GM19043 (cell line): ENCODE measurements around the gene PRKAG2.
"Not testable (repeated sequence)": the region's sequence is repeated elsewhere in the genome, so short reads cannot be mapped to it uniquely, and the experiment has no call there.

Experiments
- ATAC-seq: cut with Tn5 transposase; IDR thresholded peaks from one replicate; pipeline ENCODE4 v1.9.1; 2021; ENCODE audit warnings: low read depth; ENCODE audit not compliant: unreplicated experiment

The PRKAG2 gene

GRCh38 chr7:151756076-151756731 is 120.7 kb downstream of the PRKAG2 start:
- ATAC-seq = no peak

DNA sequence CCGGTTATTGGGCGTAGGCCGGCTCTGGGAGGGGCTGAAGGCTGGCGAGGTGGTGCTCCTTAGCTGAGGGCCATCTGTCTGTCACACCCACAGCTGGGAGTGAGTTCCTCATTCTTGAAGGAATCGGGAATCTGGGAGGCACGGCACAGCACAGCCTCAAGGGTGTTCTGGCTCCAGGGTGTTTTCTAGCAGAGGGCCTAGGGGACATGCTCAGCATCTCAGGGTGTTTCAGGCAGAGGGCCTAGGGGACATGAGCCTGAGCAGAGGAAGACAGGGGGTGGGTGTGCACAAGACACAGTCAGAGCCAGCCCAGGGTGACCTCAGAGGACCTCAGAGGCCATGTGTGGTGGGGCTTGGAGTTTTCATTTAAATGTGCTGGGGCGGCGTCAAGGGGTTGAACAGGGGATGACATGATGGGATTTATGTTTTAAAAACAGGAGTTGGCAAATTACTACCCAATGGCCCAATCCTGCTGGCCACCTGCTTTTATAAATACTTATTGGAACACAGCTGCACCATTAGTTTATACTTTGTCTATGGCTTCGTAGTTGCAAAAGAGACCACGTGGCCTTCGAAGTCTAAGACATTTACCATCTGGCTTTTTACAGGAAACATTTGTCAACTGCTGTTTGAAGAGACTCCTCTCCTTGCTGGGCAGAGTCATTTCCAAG is 121.6 kb downstream of the PRKAG2 start:
- no peak for ATAC-seq

DNA sequence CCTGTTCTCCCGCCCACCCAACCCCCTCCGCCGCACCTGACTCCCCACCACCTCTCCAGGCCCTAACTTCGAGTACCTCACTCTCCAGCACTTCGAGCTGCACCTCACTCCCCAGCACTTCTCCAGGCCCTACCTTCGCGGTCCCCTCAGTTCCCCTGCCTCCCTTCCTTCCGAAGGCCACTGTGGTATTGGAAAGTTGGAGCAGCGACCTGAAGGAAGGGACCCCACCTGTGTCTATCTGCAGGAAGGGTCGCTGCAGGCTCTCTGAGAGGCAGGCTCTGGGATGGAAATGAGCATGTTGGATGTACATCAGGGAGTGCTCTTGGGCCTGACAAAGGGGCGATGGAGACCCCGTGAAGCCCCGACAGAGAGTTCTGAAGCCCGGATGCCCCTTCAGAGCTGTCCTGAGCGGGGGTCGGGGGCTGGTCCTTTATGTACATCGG is 122.2 kb downstream of the PRKAG2 start:
- ATAC-seq = no peak

- ATAC-seq = no peak
Observed at GRCh38 chr7:151754142-151754590, 122.7 kb downstream of the PRKAG2 start.

- no peak for ATAC-seq
Observed at GRCh38 chr7:151752816-151753595, 123.9 kb downstream of the PRKAG2 start.

DNA sequence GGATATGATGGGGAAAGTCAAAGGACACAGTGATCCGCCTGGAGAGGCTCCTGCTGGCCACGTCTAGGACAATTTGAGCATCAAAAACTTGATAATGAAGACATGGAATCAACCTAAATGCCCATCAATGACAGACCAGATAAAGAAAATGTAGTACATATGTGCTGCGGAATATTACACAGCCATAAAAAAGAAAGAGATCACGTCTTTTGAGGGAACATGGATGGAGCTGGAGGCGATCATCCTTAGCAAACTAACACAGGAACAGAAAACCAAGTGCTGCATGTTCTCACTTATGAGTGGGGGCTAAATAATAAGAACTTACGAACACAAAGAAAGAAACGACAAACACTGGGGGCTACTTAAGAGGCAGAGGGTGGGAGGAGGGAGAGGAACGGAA is 124.9 kb downstream of the PRKAG2 start:
- ATAC-seq = no peak

- no peak for ATAC-seq
Observed at GRCh38 chr7:151748733-151749132, 128.2 kb downstream of the PRKAG2 start.

DNA sequence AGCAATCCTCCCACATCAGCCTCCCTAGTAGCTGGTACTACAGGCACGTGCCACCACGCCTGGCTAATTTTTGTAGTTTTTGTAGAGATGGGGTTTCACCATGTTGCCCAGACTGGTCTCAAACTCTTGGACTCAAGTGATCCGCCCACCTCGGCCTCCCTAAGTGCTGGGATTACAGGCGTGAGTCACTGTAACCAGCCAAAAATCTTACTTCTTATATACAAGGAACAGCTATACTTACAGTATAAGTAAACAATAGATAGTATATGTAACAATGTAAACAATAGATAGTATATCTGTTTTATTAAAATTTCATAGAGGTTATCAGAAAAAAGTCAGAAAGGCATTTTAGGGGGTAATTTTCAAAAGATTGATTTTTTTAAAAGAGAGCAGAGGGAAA is 128.9 kb downstream of the PRKAG2 start:
- not testable (repeated sequence) for ATAC-seq

DNA sequence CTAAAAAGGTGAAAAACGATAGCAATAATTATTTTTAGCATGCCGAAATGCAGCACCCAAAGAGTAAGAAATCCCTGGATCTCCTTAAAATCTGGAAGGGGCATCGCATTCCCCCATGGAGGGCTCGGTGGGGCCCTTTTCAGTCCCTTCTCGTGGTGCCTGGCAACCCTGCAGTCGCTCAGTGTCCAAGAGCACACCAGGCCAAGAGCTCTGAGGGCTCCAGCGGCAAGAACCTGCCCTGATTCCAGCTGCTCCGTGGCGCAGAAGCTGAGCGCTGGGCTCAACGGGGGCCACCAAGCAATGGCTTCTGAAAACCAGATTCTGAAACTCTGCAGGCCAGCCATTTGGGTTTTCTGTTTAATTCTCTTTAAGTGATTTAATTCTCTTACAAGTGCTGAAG is 131.2 kb downstream of the PRKAG2 start:
- ATAC-seq = no peak

- no peak for ATAC-seq
Observed at GRCh38 chr7:151744656-151745638, 132.0 kb downstream of the PRKAG2 start.

DNA sequence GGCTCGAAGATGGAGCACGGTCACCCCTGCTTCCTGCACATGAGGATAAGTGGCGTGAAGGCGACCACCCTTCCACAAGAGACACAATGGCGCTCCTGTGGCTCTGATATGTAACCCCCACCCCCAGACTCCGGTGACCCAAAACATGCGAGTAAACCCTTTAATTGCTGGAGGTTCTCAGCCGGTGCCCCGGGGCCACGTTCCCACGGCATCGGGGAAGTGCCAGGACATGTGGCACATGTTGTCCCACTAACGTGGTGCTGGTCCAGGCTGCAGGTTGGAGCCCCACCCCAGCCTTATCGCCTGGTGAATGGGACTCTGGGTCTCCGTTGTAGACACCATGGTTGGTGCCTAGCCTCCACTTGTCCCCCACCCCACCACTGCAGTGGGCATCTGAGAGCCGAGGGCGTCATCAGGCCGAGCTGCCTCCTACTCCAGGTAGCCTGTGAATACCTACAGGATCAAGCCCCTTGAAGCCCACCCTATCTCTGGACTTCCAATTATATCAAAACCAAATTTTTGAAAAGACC is 132.8 kb downstream of the PRKAG2 start:
- no peak for ATAC-seq

- ATAC-seq = no peak
Observed at GRCh38 chr7:151743481-151743983, 133.4 kb downstream of the PRKAG2 start.

- no peak for ATAC-seq
Observed at GRCh38 chr7:151742713-151743480, 134.0 kb downstream of the PRKAG2 start.

- ATAC-seq = no peak
Observed at GRCh38 chr7:151741585-151741984, 135.3 kb downstream of the PRKAG2 start.

GRCh38 chr7:151740081-151740851 is 136.6 kb downstream of the PRKAG2 start:
- no peak for ATAC-seq

DNA sequence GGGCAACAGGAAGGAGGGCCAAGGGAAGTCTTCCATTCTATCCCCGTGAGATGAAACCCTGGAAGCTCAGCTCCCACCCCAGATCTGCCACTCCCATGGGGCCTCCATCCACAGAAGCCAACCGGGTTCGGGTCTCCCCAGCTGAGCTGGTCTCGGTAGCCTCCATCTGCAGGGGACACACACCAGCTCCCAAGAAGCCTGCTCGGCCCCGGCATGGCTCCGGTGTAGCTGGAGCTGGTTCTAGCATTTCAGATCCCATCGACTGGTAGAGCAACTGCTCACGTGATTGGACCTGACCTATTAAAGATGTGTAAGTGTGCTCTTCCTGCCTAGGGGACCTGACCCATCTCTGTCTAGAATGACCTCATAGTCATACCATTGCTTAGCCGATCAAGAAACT is 138.0 kb downstream of the PRKAG2 start:
- ATAC-seq = no peak

DNA sequence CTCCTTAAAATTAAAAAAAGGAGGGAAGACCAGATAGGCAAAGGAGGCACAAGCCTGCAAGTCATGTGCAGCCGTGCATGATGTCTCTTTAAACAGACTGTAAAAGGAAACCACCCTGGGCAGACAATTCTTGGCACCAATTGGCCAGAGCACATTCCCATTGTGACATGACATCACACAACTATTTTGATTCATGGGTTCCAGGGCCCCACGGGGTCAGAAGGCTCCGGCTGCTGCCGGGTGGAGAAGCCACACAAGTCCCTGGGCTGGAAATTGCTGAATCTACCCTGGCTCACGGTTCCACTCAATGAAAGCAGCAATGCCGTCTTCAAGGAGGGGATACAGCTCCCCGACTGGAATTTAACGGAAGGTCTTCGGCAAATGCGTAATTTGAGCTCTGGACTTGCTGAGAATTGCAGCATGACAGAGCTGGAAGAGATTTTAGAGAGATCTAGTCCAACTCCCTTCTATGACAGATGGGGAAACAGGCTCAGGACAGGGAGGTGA is 140.5 kb downstream of the PRKAG2 start:
- no peak for ATAC-seq

GRCh38 chr7:151735851-151736402 is 141.0 kb downstream of the PRKAG2 start:
- ATAC-seq = no peak
